Neuron (in vitro differentiated cells): ENCODE data around the gene CCDC63.
"Not testable (repeated sequence)": the region's sequence is repeated elsewhere in the genome, so short reads cannot be mapped to it uniquely, and the experiment has no call there.

Experiments used
- H2AFZ ChIP-seq: one replicate; pipeline ENCODE4 v1.6.1; 2013; ENCODE audit warnings: low read depth, mild to moderate bottlenecking, inconsistent platforms, low read length, moderate library complexity
- H3K27me3 ChIP-seq: one replicate; pipeline ENCODE4 v1.6.1; 2013; ENCODE audit warnings: low read length; ENCODE audit not compliant: insufficient read depth
- H3K36me3 ChIP-seq: one replicate; pipeline ENCODE4 v1.6.1; 2013; ENCODE audit warnings: low read length; ENCODE audit not compliant: insufficient read depth
- H3K4me1 ChIP-seq: one replicate; pipeline ENCODE4 v1.6.1; 2013; ENCODE audit warnings: low read length; ENCODE audit not compliant: insufficient read depth
- H3K4me3 ChIP-seq: 2 replicates; pipeline ENCODE4 v1.5.1; 2013; ENCODE audit warnings: mild to moderate bottlenecking, low read length, moderate library complexity
- H3K9me3 ChIP-seq: one replicate; pipeline ENCODE4 v1.6.1; 2013; ENCODE audit warnings: low read length

CCDC63 gene

GRCh38 chr12:110937104-110937641 is 90.4 kb downstream of the CCDC63 start:
- Histone ChIP-seq H3K27me3 (peaks cover 3% of the 10 kb centered on the region), H3K9me3 (no peaks in the 10 kb centered on the region), H2AFZ (no peak overlapping the region), H3K4me3 (no peak overlapping the region), H3K4me1 (no peaks in the 10 kb centered on the region), H3K36me3 (no peaks in the 10 kb centered on the region)

GRCh38 chr12:110940296-110940695 is 93.5 kb downstream of the CCDC63 start:
- no peaks in the 10 kb centered on the region for H3K4me1 ChIP-seq
- H2AFZ ChIP-seq, result no peak overlapping the region
- H3K36me3 ChIP-seq, result no peaks in the 10 kb centered on the region
- H3K27me3 ChIP-seq, result peaks cover 3% of the 10 kb centered on the region
- no peak overlapping the region for H3K4me3 ChIP-seq
- no peaks in the 10 kb centered on the region for H3K9me3 ChIP-seq

- Histone ChIP-seq H3K9me3 (peaks cover 4% of the 10 kb centered on the region), H2AFZ (no peak overlapping the region), H3K36me3 (no peaks in the 10 kb centered on the region), H3K4me3 (no peak overlapping the region), H3K27me3 (peaks cover 3% of the 10 kb centered on the region), H3K4me1 (no peaks in the 10 kb centered on the region)
Observed at GRCh38 chr12:110940933-110941332, 94.1 kb downstream of the CCDC63 start.

- peaks cover 4% of the 10 kb centered on the region for H3K9me3 ChIP-seq
- peaks cover 1% of the 10 kb centered on the region for H3K27me3 ChIP-seq
- H3K4me3 ChIP-seq, result no peak overlapping the region
- H3K4me1 ChIP-seq, result no peaks in the 10 kb centered on the region
- H2AFZ ChIP-seq, result no peak overlapping the region
- no peaks in the 10 kb centered on the region for H3K36me3 ChIP-seq
Observed at GRCh38 chr12:110941391-110941790, 94.6 kb downstream of the CCDC63 start.

GRCh38 chr12:110943373-110943772 is 96.6 kb downstream of the CCDC63 start:
- Histone ChIP-seq H2AFZ (no peak overlapping the region), H3K9me3 (peaks cover 4% of the 10 kb centered on the region), H3K27me3 (no peaks in the 10 kb centered on the region), H3K36me3 (no peaks in the 10 kb centered on the region), H3K4me1 (no peaks in the 10 kb centered on the region), H3K4me3 (no peak overlapping the region)

GRCh38 chr12:110948041-110948440 is 101.3 kb downstream of the CCDC63 start:
- no peak overlapping the region for H2AFZ ChIP-seq
- H3K27me3 ChIP-seq, result no peaks in the 10 kb centered on the region
- peaks cover 4% of the 10 kb centered on the region for H3K9me3 ChIP-seq
- H3K4me1 ChIP-seq, result no peaks in the 10 kb centered on the region
- no peaks in the 10 kb centered on the region for H3K36me3 ChIP-seq
- H3K4me3 ChIP-seq, result no peak overlapping the region

GRCh38 chr12:110950466-110950865 is 103.7 kb downstream of the CCDC63 start:
- H3K36me3 ChIP-seq, H2AFZ ChIP-seq, H3K27me3 ChIP-seq, H3K4me3 ChIP-seq, H3K9me3 ChIP-seq, H3K4me1 ChIP-seq: not testable (repeated sequence)

GRCh38 chr12:110950867-110951266 is 104.1 kb downstream of the CCDC63 start:
- not testable (repeated sequence) for H3K9me3 ChIP-seq, H3K27me3 ChIP-seq, H3K4me3 ChIP-seq, H3K4me1 ChIP-seq, H3K36me3 ChIP-seq, H2AFZ ChIP-seq
